Smooth muscle cell (in vitro differentiated cells): ENCODE measurements around the gene LMTK2. TPM values are rescaled to one million over a fixed set of nuclear protein-coding genes. Genes with fewer than 3 reads are reported as not detected.

Source experiments
- DNase-seq: peaks from one replicate; lab custom pipeline; 2025; ENCODE audit not compliant: unreplicated experiment; lab: John Stamatoyannopoulos, UW
- H2AFZ ChIP-seq: fragments of 200-600 bp; sonication (generic); 2 replicates; pipeline ENCODE4 v1.6.0; 2016; ENCODE audit warnings: antibody characterized with exemption, low read depth, mild to moderate bottlenecking
- H3F3A ChIP-seq: fragments of 200-600 bp; sonication (generic); 2 replicates; pipeline ENCODE4 v1.6.0; 2017; ENCODE audit warnings: antibody characterized with exemption, low read depth
- H3K27ac ChIP-seq: fragments of 200-600 bp; sonication (generic); 2 replicates; pipeline ENCODE4 v1.5.1; 2016; ENCODE audit warnings: low read depth, mild to moderate bottlenecking
- H3K27me3 ChIP-seq: fragments of 200-600 bp; sonication (generic); 2 replicates; pipeline ENCODE4 v1.6.1; 2016; ENCODE audit warnings: low read depth, mild to moderate bottlenecking
- H3K36me3 ChIP-seq: fragments of 200-600 bp; sonication (generic); 2 replicates; pipeline ENCODE4 v1.5.1; 2016; ENCODE audit warnings: low read depth
- H3K4me1 ChIP-seq: fragments of 200-600 bp; sonication (generic); 2 replicates; pipeline ENCODE4 v1.5.1; 2016; ENCODE audit warnings: low read depth
- H3K4me2 ChIP-seq: fragments of 200-600 bp; sonication (generic); 2 replicates; pipeline ENCODE4 v1.6.0; 2016; ENCODE audit warnings: mild to moderate bottlenecking
- H3K4me3 ChIP-seq: fragments of 200-600 bp; sonication (generic); 2 replicates; pipeline ENCODE4 v1.5.1; 2016; ENCODE audit warnings: mild to moderate bottlenecking
- H3K79me2 ChIP-seq: fragments of 200-600 bp; sonication (generic); 2 replicates; pipeline ENCODE4 v1.6.0; 2016; ENCODE audit warnings: low read depth, mild to moderate bottlenecking
- H3K9ac ChIP-seq: fragments of 200-600 bp; sonication (generic); 2 replicates; pipeline ENCODE4 v1.6.0; 2016; ENCODE audit warnings: low read depth
- H3K9me3 ChIP-seq: fragments of 200-600 bp; sonication (generic); replicated peaks from 2 replicates; pipeline ENCODE4 v1.5.1; 2016; ENCODE audit warnings: low read depth
- H4K20me1 ChIP-seq: fragments of 200-600 bp; sonication (generic); 2 replicates; pipeline ENCODE4 v1.6.0; 2016; ENCODE audit warnings: low read depth
- CTCF ChIP-seq: fragments of 200-600 bp; sonication (generic); IDR thresholded peaks from 2 replicates; pipeline ENCODE4 v1.5.1; 2017; ENCODE audit warnings: borderline replicate concordance, mild to moderate bottlenecking, antibody characterized with exemption; ENCODE audit not compliant: insufficient read depth, poor library complexity, severe bottlenecking
- WGBS: methylation state at CpG from one replicate; pipeline ENCODE4 v1.1.7; 2016; ENCODE audit warnings: low lambda C conversion rate; 5-methylcytosine and 5-hydroxymethylcytosine counted together
- polyA plus RNA-seq: library from polyadenylated mRNA; unstranded; fragments of >200 nt; fragmentation: Nextera tagmentation; extraction: Ambion mirVana; gene quantifications from 2 replicates; pipeline ENCODE4 v1.2.1, GENCODE V29; 2016
- total RNA-seq: library from RNA; depleted of rRNA; stranded (reverse); fragments of >200 nt; gene quantifications from 2 replicates; pipeline ENCODE4 v1.2.3, GENCODE V29; 2014

Gene LMTK2
- total and polyA plus RNA-seq, 2 experiments from 2014 or later, result 3.0 to 8.7 TPM

- no peak for DNase-seq
- H3K27ac ChIP-seq, result no peak overlapping the region
- no peak for TF ChIP-seq CTCF
- H2AFZ ChIP-seq, result no peak overlapping the region
- no peak overlapping the region for H3K4me2 ChIP-seq
- WGBS, result 96% methylated on average over 10 of the region's 10 CpGs
- peaks cover 70% of the 10 kb centered on the region for H4K20me1 ChIP-seq
- H3K36me3 ChIP-seq, result no peaks in the 10 kb centered on the region
- no peaks in the 10 kb centered on the region for H3K27me3 ChIP-seq
- H3K4me1 ChIP-seq, result no peaks in the 10 kb centered on the region
- no peak overlapping the region for H3K4me3 ChIP-seq
- H3K9ac ChIP-seq, result no peak overlapping the region
- no peaks in the 10 kb centered on the region for H3K9me3 ChIP-seq
- H3K79me2 ChIP-seq, result peaks cover 46% of the 10 kb centered on the region
- no peaks in the 10 kb centered on the region for H3F3A ChIP-seq
Measured at GRCh38 chr7:98115746-98116525, 9.3 kb downstream of the LMTK2 start.

GRCh38 chr7:98116656-98117461 is 10.2 kb downstream of the LMTK2 start:
- Histone ChIP-seq H2AFZ (no peak overlapping the region), H3F3A (no peaks in the 10 kb centered on the region), H3K9ac (no peak overlapping the region), H3K4me1 (no peaks in the 10 kb centered on the region), H3K27ac (no peak overlapping the region), H3K4me2 (no peak overlapping the region), H3K36me3 (no peaks in the 10 kb centered on the region), H4K20me1 (peaks cover 73% of the 10 kb centered on the region), H3K79me2 (peaks cover 43% of the 10 kb centered on the region), H3K4me3 (no peak overlapping the region), H3K27me3 (no peaks in the 10 kb centered on the region), H3K9me3 (no peaks in the 10 kb centered on the region)
- no peak for DNase-seq
- 76% methylated on average over 7 of the region's 7 CpGs for WGBS
- no peak for TF ChIP-seq CTCF

GRCh38 chr7:98119256-98119918 is 12.7 kb downstream of the LMTK2 start:
- Histone ChIP-seq H3K4me3 (no peak overlapping the region), H3K79me2 (peaks cover 34% of the 10 kb centered on the region), H3K9ac (no peak overlapping the region), H4K20me1 (peaks cover 78% of the 10 kb centered on the region), H3K36me3 (no peaks in the 10 kb centered on the region), H3K4me1 (no peaks in the 10 kb centered on the region), H3K9me3 (no peaks in the 10 kb centered on the region), H3K27me3 (no peaks in the 10 kb centered on the region), H2AFZ (no peak overlapping the region), H3F3A (no peaks in the 10 kb centered on the region), H3K27ac (no peak overlapping the region), H3K4me2 (peak overlapping the region; percentile 36)
- TF ChIP-seq CTCF, result no peak
- no peak for DNase-seq
- WGBS, result 73% methylated on average over 10 of the region's 10 CpGs
